Activated T-cell treated with anti-CD3 and anti-CD28 coated beads for 4 hours (primary cell): ENCODE measurements around the gene RERE.

ENCODE experiments used
- DNase-seq: peaks from one replicate; pipeline ENCODE4 v3.0.0-alpha.2; 2020

The RERE gene

DNA sequence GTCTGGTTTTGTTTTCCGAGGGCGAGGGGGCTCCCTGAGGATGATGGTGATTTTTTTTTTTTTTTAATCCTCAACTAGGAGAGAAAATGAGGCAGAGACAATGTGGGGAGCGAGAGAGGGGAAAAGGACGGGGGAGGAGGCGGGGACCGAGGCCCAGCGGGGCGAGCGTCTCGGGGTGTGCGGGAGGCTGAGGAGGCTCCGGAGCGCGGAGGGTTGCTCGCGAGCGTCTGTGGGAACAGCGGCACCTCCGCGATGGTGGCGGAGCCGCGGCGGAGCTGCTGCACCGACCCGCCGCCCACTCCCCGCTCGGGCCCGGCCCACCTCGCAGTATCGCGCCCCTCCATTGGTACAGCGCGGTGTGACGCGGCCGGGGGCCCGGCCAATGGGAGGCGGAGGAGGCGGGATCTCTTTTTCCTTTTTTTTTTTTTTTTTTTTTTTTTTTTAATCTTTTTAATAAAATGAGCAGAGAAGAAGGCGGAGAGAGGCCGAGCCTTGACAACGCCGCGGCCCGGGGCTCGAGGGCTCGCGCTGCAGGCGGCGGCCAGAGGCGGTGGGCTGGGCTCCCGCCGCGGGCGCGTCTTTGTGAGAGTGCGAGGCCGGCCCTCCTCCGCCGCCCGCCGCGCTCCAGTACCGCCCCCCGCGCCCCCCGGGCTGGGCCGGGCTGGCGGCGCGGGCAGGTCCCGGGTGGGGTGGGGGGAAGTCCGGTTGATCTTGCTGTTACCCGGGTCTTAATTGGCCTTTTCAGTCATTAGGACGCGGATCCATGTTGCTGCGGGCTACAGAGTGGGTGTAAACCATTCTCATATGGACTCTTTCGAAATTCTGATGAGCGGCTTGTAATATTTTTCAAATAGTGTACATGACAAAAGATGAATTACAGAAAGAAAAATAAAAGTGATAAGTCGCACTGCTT lies at the start of gene RERE:
Gene RERE (minus strand): TSS at position 229 of the 913 bp plus-strand sequence.
- peak; percentile 95 for DNase-seq

DNA sequence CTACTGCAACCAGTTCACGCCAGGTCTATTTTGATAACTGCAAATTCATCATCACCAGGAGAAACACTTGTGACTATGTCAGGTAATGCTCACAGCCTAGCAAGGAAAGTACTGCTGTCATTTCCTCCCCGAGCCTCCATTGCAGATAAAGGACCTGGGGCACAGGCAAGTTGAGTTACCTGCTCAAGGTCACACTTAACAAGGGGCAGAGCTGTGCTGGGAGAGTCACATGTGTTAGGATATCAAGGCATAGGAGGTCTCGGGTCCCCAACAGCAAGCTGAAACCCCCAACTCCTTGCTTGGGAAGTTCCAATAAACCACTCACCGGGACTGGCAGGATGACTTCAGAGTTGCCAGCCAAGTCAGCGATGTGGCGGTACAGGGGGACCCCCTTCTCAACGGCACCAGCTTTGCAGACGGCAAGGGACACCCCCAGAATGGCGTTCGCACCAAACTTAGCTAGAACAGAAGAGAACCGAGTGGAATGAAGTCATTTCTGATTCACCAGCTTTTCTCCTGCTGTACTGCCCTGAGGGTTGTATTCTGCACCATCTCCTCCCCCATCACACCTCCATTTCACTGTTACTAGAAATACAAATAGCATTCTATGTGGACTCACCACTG lies 49.5 kb upstream of the RERE start:
- no peak for DNase-seq

DNA sequence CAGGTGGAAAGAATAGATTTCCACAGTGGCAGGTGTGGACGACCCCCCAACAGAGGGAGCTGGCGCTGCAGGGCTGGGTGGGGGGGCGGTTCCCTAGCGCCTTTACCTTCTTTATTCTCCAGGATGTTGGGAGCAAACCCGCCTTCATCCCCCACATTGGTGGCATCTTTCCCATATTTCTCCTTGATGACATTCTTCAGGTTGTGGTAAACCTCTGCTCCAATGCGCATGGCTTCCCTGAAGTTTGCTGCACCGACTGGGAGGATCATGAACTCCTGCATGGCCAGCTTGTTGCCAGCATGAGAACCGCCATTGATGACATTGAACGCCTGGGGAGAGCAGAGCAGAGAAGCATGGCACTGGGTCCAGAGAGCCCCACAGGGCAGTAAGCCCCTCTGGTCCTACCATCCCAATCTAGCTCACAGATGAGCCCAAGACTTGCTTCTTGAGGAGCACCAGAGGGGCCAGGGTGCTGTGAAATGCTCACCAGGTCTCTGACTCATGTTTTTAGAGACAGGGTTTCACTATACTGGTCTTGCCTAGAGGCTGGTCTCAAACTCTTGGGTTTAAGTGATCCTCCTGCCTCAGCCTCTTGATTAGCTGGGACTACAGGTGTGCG lies 48.8 kb upstream of the RERE start:
- DNase-seq, result no peak

DNA sequence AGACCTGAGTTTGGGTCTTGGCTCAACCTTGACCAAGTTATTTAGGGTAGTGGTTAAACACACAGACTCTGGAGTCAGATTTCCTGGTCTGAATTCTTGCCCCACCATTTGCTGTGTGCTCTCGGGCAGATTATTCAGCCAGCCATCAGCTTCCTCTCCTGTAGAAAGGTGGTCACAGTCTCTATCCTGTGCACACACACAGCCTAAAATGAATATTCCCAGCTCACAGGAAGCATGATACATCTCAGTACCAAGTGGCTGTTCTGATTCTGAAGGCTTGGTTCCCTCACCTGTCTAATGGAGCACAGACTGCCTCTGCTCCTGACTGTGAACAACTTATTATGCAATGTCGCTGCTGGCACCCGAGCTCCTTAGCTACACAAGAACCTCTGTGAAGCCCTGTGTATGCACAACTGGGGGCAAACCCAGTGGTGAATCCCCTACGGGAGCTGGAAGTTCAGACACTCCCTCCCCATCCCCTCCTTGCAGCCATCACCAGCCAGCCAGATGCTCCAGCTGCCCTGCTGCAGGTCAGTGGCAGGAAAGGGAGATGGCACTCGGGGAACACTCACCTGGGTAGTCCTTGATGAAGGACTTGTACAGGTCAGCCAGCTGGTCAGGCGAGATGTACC lies 47.4 kb upstream of the RERE start:
- no peak for DNase-seq

DNA sequence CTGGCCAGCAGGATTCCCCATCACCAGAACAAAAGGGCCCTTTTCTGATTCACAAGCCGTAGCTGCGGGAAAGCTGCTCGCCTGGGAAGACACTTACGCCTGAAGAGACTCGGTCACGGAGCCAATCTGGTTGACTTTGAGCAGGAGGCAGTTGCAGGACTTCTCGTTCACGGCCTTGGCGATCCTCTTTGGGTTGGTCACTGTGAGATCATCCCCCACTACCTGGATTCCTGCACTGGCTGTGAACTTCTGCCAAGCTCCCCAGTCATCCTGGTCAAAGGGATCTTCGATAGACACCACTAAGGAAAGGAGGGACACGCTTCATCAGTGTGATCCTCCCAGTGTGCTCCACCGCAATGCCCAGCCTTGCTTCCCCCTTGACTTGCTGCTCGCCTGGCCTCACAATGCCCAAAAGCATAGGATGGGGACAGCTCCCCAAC lies 46.4 kb upstream of the RERE start:
- no peak for DNase-seq

DNA sequence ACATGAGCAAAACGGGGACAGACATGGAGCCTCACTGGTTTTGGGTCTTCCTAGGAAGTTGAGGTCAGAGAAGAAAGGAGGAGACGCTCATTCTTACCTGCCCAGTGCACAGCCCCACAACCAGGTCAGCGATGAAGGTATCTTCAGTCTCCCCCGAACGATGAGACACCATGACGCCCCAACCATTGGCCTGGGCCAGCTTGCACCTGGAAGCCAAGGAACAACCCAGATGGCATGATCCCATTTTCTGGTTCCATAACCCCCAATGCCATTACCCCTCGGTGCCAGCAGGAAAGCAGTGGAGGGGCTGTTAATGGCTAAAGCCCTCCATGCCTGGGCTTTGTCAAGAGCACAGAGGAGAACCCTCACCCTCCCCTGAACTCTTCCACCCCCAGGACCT lies 45.7 kb upstream of the RERE start:
- no peak for DNase-seq

DNA sequence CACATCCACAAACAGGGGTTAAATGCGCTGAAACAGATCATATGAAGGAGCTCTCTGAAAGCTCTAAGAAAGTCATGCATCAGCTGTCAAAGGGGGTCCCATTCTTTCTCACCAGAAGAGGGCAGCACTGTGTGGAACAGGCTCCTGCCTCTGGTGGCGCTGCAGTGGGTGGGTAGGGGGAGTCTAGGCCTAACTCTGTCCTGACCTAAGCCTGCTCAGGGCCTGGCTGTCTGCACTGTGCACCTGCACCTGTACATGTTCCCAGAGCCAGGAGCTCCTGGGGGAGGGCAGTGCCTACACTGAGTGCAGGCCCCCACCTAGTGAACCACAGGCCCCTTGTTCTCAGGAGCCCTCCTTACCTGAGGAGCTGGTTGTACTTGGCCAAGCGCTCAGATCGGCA lies 45.1 kb upstream of the RERE start:
- peak; percentile 38 for DNase-seq

DNA sequence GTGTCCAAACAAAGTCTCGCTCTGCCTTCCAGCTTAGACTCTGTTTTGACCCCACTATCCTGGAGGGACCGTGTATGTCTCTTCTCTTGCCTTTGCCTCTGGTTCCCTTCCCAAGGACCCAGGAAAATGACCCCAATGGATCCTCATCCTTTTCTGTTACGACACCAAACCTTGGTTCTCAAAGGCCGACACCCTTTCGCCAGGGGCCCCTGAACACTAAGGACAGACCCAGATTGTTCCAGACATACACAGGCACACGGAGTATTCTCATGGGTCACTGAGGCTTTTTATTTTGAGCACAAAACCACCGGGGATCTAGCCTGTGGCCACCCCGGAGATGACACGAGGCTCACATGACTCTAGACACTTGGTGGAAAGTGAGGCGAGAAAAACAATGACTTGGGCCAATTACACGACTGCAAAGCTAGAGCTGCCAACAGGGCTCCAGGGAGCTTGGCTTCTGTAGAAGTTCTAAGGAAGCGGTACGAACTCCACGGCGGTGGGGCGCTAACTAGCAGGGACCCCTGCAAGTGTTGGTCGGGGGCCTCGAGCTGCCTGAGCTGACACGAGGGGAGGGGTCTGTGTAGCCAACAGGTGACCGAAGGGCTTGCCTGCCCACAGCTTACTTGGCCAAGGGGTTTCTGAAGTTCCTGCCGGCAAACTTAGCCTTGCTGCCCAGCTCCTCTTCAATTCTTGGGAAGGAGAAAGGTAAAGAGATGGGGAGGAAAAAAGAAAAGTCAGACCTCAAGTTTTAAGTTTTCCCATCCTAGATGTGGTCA lies 43.5 kb upstream of the RERE start:
- DNase-seq, result no peak

DNA sequence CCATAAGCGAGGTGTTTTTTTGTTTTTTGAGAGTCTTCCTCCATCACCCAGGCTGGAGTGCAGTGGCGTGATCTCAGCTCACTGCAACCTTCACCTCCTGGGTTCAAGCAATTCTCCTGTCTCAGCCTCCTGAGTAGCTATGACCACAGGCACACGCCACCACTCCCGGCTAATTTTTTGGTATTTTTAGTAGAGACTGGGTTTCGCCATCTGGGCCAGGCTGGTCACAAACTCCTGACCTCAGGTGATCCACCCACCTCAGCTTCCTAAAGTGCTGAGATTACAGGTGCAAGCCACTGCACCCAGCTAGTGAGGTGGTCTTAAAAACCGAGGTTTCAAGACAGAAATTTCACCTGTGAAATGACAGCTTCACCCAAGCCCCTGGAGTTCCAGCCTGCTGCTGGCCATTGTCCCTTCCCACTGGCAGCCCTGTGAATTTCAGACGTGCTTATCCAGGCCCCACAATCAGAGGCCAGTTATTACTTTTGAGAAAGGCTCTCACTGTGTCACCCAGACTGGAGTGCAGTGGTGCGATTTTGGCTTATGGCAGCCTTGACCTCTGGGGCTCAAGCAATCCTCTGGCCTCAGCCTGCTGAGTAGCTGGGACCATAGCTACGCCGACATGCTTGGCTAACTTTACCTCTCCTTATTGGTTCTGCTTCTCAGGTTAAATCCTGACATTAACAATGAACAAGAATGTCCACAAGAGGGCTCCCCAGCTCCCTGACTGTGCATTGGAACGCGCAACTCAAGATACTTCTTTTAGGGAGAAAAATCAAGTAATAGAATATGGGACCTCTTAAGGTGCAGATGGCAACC lies 41.7 kb upstream of the RERE start:
- DNase-seq, result no peak

DNA sequence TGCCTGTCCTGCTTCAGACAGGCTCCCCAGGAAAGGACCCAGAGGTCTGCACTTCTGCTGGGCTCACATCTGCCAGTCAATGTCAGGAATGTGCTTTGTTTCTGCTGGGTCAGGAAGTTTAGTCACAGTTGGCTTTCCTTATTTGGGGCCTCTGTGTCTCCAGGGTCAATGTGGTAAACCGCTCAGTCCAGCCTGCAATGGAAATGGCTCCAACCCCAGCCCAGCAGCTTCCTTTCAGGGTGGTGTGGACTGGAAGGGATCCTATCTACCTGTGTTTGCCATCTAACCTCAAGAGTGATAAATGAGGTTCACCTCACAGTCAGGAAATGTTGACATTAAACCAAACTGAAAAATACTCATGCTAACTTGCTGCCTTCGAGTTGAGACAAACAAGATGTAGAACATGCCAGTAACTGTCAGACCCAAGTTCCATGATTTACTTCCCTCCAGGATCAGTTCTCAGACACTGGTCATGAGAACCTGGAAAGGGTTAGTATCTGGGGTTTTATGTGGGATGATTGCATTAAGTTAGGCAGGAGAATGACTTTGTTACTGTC lies 40.8 kb upstream of the RERE start:
- DNase-seq, result no peak

DNA sequence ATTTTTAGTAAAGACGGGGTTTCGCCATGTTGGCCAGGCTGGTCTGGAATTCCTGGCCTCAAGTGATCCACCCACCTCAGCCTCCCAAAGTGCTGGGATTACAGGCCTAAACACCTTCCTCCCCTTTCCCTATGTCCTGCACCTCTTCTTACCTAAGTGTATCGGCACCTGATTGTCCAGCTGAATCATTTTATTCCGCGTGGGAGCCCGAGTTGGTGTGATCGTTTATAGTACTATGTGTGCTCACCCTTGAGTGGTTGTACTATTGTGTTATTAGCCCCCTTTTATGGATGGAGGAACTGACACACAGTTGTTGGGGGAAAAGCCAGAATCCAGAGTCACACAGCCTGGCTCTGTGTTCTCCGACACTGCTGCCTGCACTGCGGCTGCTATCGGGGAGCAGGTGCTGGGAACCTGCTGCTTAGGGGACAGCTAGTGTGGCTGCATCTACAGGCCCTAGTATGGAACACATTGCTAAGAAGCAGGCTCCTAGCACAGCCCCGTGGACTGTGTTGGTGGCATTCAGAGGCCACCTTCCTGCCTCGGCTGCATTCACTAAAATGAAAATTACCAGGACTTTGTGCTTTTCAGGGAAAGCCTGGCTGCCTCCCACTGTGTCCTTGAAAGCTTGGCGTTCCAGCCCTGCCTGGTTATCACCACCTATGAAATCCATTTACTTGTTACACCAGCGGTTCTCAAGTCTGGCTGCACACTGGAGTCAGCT lies 39.4 kb upstream of the RERE start:
- no peak for DNase-seq

DNA sequence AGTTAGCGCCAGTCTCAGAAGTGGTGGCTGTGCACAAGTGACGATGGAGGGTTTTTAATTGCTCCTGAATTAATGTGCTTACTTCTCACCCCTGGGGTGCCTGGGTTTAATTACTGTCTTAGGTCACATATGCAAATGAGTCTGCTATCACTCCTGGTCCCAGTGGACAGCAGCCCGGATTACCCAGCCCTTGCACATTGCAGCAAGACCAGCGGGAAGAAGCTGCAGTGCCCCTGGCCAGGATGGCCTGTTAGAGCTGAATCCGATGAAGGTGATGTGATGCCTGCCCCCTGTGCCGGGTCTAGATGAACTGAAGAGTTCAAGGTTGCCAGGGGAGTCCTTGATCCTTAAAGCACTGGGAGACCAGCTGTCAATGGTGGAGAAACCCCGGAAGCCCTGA lies 36.8 kb upstream of the RERE start:
- DNase-seq, result no peak

DNA sequence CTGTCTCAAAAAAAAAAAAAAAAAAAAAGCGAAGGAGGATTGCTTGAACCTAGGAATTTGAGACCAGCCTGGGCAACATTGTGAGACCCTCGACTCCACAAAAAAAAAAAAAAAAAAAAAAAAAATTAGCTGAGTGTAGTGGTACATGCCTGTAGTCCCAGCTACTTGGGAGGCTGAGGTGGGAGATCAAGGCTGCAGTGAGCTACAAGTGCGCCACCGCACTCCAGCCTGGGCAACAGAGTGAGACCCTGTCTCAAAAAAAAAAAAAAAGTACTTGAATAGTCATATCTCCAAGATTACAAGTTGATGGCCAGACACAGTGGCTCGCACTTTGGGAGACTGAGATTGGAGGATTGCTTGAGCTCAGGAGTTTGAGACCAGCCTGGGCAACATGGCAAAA lies 33.6 kb upstream of the RERE start:
- DNase-seq, result no peak

DNA sequence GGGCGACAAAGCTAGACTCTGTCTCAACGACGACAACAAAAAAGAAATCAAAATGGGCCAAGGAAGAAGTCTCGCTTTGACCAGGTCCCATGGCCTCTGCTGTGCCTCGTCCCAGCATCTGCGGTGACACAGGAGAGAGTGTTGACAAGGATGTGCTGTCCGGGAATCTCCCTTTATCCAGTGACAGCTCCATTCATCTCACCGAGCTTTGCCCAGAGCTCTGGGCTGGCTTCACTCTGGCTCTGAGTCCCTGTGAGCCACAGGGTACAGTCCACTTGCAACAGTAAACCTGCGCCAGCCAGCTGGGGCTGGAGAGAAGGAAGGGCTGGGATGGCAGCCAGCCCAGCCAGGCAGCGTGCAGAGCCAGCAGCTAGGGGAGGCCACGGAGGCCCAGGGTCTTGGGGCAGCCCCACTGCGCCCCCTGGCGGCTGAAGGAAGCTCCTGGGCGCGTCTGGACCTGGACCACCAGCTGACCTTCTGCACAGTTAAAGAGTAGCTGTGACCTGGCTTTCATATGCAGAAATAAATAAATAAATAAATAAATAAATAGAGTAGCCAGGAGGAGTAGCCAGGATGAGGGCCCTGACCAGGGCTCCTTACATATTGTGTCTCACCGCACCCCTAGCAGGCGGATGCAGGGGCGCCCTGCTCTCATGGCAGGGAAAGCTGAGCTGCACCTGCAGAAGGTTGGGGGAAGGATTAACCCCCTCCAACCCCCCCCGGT lies 31.4 kb upstream of the RERE start:
- DNase-seq, result peak; percentile 59

DNA sequence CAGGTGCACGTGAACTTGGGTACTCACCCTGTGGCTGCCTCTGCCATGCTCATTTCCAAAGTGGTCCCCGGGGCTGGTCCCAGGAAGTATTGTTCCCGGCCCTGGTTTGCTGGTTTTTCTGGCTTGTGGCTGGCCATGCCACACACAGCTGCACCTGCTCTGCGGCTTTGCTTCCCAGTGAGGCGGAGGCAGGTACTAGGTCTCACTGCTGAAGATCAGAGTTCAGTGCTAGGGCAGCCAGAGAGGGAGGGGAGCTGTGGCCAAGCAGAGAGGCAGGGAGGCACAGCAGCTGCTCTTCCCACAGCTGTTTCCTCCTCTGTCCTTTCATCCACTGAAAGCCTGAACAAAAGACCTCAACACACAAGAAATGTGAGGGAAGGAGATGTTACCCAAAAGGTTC lies 30.6 kb upstream of the RERE start:
- DNase-seq, result no peak

DNA sequence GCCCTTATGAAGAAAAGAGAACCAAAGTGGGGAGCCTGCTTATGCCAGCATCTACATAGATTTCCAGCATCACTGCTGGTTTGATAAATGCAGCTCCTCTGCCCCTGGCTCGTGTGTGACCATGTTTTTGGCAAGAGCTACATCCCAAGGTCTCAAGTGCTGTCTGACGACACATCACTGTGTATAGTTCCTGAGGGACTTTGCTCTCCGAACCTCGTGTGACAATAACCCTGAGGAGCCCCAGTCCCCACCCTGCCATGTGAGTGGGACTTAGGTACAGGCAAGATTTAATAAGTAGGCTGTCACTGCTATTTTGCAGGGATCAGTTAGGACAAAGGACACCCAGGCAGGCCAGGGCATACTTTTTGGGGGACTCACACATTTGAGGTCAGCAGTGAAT lies 28.8 kb upstream of the RERE start:
- no peak for DNase-seq

DNA sequence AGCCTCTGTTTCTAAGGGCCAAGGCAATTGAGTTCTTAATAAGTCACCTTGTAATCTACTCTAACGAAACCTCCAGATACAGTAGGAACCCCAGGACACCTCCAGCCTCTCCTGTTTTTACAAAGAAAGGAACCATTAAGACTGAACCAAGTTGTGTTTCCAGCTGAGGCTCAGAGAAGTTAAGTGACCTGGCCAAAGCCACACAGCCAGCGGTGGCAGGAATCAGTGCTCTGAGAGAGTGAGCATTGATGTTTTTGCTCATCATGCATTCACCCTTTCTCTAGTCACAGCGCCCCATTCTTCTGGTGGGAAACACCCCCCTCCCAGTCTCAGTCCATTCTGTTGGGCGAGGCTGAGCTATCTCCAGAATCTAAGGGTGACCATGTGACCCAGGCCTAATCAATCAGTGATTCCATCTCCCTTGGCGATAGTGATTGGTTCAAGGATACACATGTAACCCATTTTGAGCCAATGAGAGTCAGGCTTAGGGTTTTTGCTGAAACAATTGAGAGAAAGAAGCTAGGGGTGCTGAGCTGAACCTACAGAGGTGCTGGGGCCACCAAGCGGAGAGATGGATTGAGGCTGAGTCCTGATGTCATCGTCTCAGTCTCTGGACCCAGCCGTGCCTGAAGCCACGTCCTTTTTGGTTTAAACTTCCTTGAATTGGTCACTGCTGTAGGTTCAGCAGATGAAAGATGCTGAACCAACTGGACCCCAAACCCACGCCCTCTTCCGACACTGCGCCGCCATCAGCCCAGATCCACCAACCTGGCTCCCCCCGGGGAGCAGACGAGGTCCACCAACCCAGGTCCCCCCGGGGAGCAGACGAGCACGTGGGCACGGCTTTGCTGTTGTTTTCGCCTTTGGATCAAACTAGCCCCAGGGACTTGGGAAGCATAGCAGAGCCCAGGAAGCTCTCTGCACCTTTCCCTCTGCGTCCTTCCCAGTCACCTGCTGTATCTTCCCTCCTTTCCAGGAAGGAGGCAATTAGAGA lies 28.0 kb upstream of the RERE start:
- DNase-seq, result no peak

DNA sequence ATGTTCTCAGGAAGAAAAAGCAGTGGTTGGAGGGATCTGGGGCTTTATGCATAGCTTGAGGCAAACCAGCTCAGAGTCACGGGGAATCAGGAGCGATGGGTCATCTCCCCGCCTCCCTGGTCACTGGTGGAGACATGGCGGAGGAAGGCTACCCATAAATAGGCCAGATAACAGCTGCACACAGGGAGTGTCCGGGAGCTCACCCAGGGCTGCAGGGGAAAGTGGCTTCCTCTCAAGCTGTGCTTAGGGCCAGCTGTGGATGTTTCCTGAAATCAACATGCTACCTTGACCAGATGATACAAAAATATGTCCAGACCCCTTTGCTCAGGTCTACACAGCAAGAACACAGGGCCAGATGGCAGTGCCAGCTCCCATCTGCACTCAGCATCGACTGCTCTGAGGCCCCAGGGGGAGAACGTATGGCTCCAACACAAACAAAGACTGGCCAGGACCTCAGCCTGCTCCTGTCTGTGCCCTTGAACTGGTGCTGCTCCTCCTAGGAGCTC lies 27.1 kb upstream of the RERE start:
- DNase-seq, result no peak

DNA sequence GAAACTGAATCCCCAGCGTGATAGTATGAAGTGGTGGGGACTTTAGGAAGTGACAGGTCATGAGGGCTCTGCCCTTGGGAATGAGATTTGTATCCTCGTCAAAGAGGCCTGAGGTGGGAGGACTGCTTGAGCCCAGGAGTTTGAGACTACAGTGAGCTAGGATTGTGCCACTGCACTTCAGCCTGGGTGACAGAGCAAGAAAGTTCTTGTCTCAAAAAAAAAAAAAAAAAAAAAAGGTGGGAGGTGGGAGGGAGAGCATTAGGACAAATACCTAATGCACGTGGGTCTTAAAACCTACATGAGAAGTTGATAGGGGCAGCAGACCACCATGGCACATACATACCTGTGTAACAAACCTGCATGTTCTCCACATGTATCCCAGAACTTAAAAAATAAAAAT lies 24.0 kb upstream of the RERE start:
- DNase-seq, result no peak
